Measurements from ENCODE around the gene RABEPK. TPM values are rescaled to one million over a fixed set of nuclear protein-coding genes. Genes with fewer than 3 reads are reported as not detected.

Gene RABEPK
- total and polyA plus RNA-seq, 4 donors = 12.7 to 23.9 (median 20.6) TPM

DNA sequence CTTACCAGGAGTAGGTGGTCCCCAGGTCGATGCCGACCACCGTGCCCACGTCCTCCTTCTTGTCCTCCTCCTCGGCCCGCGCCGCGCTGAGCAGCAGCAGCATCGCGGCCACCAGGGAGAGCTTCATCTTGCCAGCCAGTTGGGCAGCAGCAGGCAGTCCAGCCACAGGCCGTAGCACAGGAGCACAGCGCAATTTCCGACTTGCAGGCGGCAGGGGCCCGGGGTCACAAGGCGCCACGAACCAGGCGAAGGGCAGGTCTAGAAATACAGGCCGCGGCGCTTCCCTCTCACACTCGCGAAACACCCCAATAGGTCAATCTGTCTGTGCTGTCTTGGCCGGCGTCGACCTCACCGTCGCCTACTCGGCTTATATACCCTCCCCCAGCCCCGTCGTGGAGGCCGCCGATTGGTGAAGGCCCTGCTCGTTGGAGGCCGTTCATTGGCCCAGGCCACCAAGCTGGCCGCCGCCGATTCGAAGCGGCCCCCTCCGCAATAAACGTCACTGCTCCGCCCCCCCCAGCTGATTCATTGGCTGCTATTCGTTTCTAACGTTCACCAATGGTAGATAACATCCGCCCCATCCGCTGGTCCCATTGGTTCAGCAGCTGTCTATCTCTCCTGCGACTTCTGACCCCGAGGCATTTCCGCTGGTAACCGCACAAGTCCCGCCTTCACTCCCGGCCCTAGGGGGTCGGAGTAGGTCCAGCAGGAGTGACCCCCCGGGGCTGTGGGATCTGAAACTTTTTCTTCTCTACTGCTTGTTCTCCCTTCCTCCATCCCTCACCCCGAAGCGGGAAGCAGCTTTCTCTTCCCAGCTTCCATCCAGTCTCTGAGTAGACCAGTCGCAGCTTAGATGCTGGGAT, 40.9 kb downstream of the RABEPK start, which contains the start of gene HSPA5 (continued):
- TF ChIP-seq FOXA1 (IDR thresholded peaks at IDR 0.05) (no peak), JUND (IDR thresholded peaks at IDR 0.05) (no peak), YY1 (IDR thresholded peaks at IDR 0.05) (no peak), EGR1 (IDR thresholded peaks at IDR 0.05; ENCODE audit: low read depth in 2 of 2) (no peak), RAD21 (IDR thresholded peaks at IDR 0.05) (peak; percentile 13 to 17), HNF4A (conservative IDR thresholded peaks at IDR 0.05) (peak in 1 of 2 donors; percentile 20), TAF1 (conservative IDR thresholded peaks at IDR 0.05) (peak; percentile 95)

DNA sequence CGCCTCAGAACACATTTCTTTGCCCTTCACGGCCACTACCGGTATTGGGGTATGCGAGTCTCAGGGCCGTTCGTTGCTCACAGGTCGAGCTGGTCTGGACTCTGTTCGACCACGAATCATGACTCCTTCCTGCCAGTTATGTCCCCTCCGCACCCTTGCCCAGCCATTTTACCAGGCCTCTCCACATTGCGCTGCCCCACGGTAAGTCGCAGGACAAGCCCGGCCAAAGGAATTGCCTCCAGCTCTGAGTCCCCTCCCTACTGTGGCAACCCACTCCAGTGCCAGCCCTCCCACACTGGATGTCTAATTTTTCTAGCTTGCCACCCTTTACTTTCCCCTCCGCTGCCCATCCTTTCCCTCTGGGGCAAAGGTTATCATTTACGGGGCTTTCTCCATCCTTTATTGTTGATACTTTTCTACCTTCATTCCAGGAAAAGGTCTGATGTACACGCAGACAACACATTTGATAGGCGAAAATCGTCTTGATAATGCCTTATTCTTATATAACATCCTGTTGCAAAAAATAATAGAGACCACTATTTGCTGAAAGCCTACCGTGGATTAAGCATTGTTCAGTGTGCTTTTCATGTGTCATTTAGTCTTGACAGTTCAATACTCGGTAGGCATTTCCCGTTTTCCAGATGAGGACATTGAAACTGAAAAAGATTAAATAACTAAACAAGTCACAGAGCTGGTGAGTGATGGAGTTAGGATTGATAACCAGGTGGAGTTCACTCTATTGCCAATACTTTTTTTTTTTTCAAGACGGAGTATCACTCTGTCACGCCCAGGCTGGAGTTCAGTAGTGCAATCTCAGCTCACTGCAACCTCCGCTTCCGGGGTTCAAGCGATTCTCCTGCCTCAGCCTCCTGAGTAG, 41.8 kb downstream of the RABEPK start:
- TF ChIP-seq HNF4A (conservative IDR thresholded peaks at IDR 0.05) (peak in 1 of 2 donors; percentile 27), RAD21 (IDR thresholded peaks at IDR 0.05) (no peak), TAF1 (conservative IDR thresholded peaks at IDR 0.05) (peak; percentile 15), YY1 (IDR thresholded peaks at IDR 0.05) (peak; percentile 83), RXRA (IDR thresholded peaks at IDR 0.05) (peak; percentile 28 to 58), GABPA (IDR thresholded peaks at IDR 0.05 in 1 of 2, conservative IDR thresholded peaks at IDR 0.05 in 1 of 2) (no peak), HNF4G (IDR thresholded peaks at IDR 0.05) (no peak)
- TF ChIP-seq, protein P1, sequence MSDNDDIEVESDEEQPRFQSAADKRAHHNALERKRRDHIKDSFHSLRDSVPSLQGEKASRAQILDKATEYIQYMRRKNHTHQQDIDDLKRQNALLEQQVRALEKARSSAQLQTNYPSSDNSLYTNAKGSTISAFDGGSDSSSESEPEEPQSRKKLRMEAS (IDR thresholded peaks at IDR 0.05) = no peak
- peaks cover 2 to 34% (median 28%) of the 10 kb centered on the region in 4 donors for H3K4me1 ChIP-seq (ENCODE audit: control insufficient read depth in 4 of 4, insufficient read depth in 4 of 4, low read length in 3 of 4)
- 18% methylated on average over 27 of the region's 27 CpGs for WGBS
- H3K9ac ChIP-seq (ENCODE audit: low read depth in 1 of 2, low read length in 2 of 2) = peak overlapping the region; percentile 85 to 95
- no peaks in the 10 kb centered on the region for H3K9me3 ChIP-seq (ENCODE audit: control insufficient read depth in 4 of 4, low read length in 3 of 4)
- H3K27ac ChIP-seq (ENCODE audit: low read depth in 1 of 2, low read length in 2 of 2) = peak overlapping the region; percentile 79 to 92
- no peak for DNase-seq (ENCODE audit: low spot score)
- H3K4me3 ChIP-seq (ENCODE audit: low read depth in 1 of 3, low read length in 3 of 3) = peak overlapping the region; percentile 42 to 94 (median 90)
- no peaks in the 10 kb centered on the region for H3K27me3 ChIP-seq (ENCODE audit: control insufficient read depth in 4 of 4, insufficient read depth in 4 of 4, low read length in 3 of 4)
- H3K36me3 ChIP-seq (ENCODE audit: control insufficient read depth in 4 of 4, insufficient read depth in 3 of 4, low read depth in 1 of 4, low read length in 3 of 4) = peaks cover 0 to 22% (median 18%) of the 10 kb centered on the region in 4 donors

DNA sequence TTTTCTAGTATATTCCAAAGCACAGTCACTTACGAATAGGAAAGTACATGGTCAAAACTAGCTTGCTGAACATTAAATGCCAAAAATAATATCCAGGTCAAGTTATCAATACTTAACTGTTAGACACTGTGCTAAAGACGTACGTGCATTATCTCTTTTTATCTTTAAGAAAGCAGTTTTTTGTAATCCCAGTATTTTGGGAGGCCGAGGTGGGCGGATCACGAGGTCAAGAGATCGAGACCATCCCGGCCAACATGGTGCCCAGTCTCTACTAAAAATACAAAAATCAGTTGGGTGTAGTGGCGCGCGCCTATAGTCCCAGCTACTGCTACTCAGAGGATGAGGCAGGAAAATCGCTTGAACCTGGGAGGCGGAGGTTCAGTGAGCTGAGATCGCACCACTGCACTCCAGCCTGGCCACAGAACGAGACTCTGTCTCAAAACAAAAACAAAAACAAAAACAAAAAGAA, 43.5 kb downstream of the RABEPK start:
- H3K4me1 ChIP-seq (ENCODE audit: control insufficient read depth in 4 of 4, insufficient read depth in 4 of 4, low read length in 3 of 4) = peaks cover 2 to 17% (median 10%) of the 10 kb centered on the region in 4 donors
- TF ChIP-seq JUND (IDR thresholded peaks at IDR 0.05) = no peak
- no peak for TF ChIP-seq NR2F2 (IDR thresholded peaks at IDR 0.05)
- TF ChIP-seq FOXA1 (IDR thresholded peaks at IDR 0.05) = no peak
- TF ChIP-seq, protein P2, sequence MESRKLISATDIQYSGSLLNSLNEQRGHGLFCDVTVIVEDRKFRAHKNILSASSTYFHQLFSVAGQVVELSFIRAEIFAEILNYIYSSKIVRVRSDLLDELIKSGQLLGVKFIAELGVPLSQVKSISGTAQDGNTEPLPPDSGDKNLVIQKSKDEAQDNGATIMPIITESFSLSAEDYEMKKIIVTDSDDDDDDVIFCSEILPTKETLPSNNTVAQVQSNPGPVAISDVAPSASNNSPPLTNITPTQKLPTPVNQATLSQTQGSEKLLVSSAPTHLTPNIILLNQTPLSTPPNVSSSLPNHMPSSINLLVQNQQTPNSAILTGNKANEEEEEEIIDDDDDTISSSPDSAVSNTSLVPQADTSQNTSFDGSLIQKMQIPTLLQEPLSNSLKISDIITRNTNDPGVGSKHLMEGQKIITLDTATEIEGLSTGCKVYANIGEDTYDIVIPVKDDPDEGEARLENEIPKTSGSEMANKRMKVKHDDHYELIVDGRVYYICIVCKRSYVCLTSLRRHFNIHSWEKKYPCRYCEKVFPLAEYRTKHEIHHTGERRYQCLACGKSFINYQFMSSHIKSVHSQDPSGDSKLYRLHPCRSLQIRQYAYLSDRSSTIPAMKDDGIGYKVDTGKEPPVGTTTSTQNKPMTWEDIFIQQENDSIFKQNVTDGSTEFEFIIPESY (IDR thresholded peaks at IDR 0.05) = no peak
- H3K36me3 ChIP-seq (ENCODE audit: control insufficient read depth in 4 of 4, insufficient read depth in 3 of 4, low read depth in 1 of 4, low read length in 3 of 4) = peaks cover 0 to 6% (median 5%) of the 10 kb centered on the region in 4 donors
- H3K27ac ChIP-seq (ENCODE audit: low read depth in 1 of 2, low read length in 2 of 2) = no peak overlapping the region
- no peak overlapping the region for H3K4me3 ChIP-seq (ENCODE audit: low read depth in 1 of 3, low read length in 3 of 3)
- no peaks in the 10 kb centered on the region for H3K9me3 ChIP-seq (ENCODE audit: control insufficient read depth in 4 of 4, low read length in 3 of 4)
- 97% methylated on average over 15 of the region's 15 CpGs for WGBS
- H3K9ac ChIP-seq (ENCODE audit: low read depth in 1 of 2, low read length in 2 of 2) = no peak overlapping the region
- DNase-seq (ENCODE audit: low spot score) = no peak
- H3K27me3 ChIP-seq (ENCODE audit: control insufficient read depth in 4 of 4, insufficient read depth in 4 of 4, low read length in 3 of 4) = no peaks in the 10 kb centered on the region
